Gastroesophageal sphincter (tissue), 3 donors: ENCODE results near the gene KPTN.

Experiments
- CTCF ChIP-seq, 4 experiments: fragments of 200-600 bp in 2 of 4; fragments of 450-650 bp in 2 of 4; sonication (generic) in 1 of 4; IDR thresholded peaks; one replicate each; pipeline ENCODE4 v1.5.1; 2017 to 2019; ENCODE audit warnings: antibody characterized with exemption in 4 of 4, mild to moderate bottlenecking in 2 of 4, moderate library complexity in 2 of 4
- POLR2A ChIP-seq, 2 donors: fragments of 450-650 bp; IDR thresholded peaks; one replicate each; pipeline ENCODE4 v1.6.1; 2017; ENCODE audit warnings: antibody characterized with exemption in 2 of 2, mild to moderate bottlenecking in 2 of 2, moderate library complexity in 1 of 2

GRCh38 chr19:47511128-47511517, 27.1 kb upstream of the KPTN start:
- no peak for TF ChIP-seq POLR2A (IDR thresholded peaks at IDR 0.05)
- no peak for TF ChIP-seq CTCF (IDR thresholded peaks at IDR 0.05)
